ENCODE measurements around the gene TBATA. TPM values are rescaled to one million over a fixed set of nuclear protein-coding genes. Genes with fewer than 3 reads are reported as not detected.

TBATA gene
- total and polyA plus RNA-seq, 2 of the 8 experiments (the other 6 are each of a cell fraction or from before 2014, with no cell fraction given), result not detected

GRCh38 chr10:70805619-70806215 lies 20.5 kb upstream of the TBATA start:
- FAIRE-seq, result no peak
- 95% methylated on average over 3 of the region's 3 CpGs; no CpG with 5 or more reads in 1 of the 2 experiments for WGBS, 2 experiments (ENCODE audit: extremely low coverage in 1 of 2, insufficient coverage in 1 of 2, insufficient read length in 1 of 2, insufficient replicate concordance in 2 of 2, low coverage in 1 of 2, low lambda C conversion rate in 2 of 2, missing lambda C conversion rate in 1 of 2)

More at GRCh38 chr10:70805619-70806215, 20.5 kb upstream of the TBATA start:
- H2BK5ac ChIP-seq (ENCODE audit: low read depth, low read length), result no peak overlapping the region
- H3K9me3 ChIP-seq (ENCODE audit: insufficient read depth in 2 of 2, low read depth in 1 of 2, low read length in 1 of 2), result no peaks in the 10 kb centered on the region
- H2AFZ ChIP-seq (ENCODE audit: low read length), result no peak overlapping the region
- no peak overlapping the region for H4K91ac ChIP-seq (replicated peaks; ENCODE audit: insufficient read length, low read length)
- ChIA-PET POLR2A (ENCODE audit: partially characterized antibody) (no interaction called here), CTCF (ENCODE audit: partially characterized antibody) (interaction anchor here (0.7 to 1.8 kb wide), 3 partner anchors 9 to 1255 kb away, joined by 3 to 6 read pairs (median 4); partner anchors contain the start of gene SGPL1)
- no peak overlapping the region for H4K8ac ChIP-seq (ENCODE audit: extremely low read depth, insufficient read depth, low read length)
- DNase-seq (ENCODE audit: low read depth in 1 of 2, low spot score in 2 of 2), result no peak
- peaks cover 0 to 5% (median under 1%) of the 10 kb centered on the region in 4 experiments; a peak in 3 of 7 replicates for H3K4me1 ChIP-seq (replicated peaks in 1 of 4; ENCODE audit: control insufficient read depth in 3 of 4, insufficient read depth in 4 of 4, low read length in 3 of 4)
- H3K36me3 ChIP-seq (ENCODE audit: control insufficient read depth in 2 of 4, insufficient read depth in 4 of 4, low read length in 3 of 4), result no peaks in the 10 kb centered on the region
- H3K9ac ChIP-seq (replicated peaks in 1 of 4; ENCODE audit: extremely low read depth in 1 of 4, low read depth in 3 of 4, low read length in 3 of 4), result no peak overlapping the region
- H3K18ac ChIP-seq (ENCODE audit: extremely low read depth, low read length), result no peak overlapping the region
- no peak overlapping the region for H2BK15ac ChIP-seq (ENCODE audit: low read length)
- H3K14ac ChIP-seq (ENCODE audit: insufficient read length), result no peak overlapping the region
- H3K23me2 ChIP-seq (ENCODE audit: low read depth, low read length), result no peaks in the 10 kb centered on the region; the same call in 1 of the 2 replicates
- no peak overlapping the region for H3K4ac ChIP-seq (replicated peaks; ENCODE audit: insufficient read length, low read depth, low read length)
- TF ChIP-seq SUZ12 (IDR thresholded peaks at IDR 0.05; ENCODE audit: low read length), result no peak
- no peak for TF ChIP-seq ATF2 (IDR thresholded peaks at IDR 0.05; ENCODE audit: low read length)
- no peak for TF ChIP-seq EGR1 (IDR thresholded peaks at IDR 0.05; ENCODE audit: borderline replicate concordance, low read depth, low read length)
- no peak for TF ChIP-seq EP300 (IDR thresholded peaks at IDR 0.05; ENCODE audit: borderline replicate concordance in 1 of 2, low read depth in 2 of 2, low read length in 2 of 2)
- no peak overlapping the region for H3K4me2 ChIP-seq (ENCODE audit: insufficient read depth in 1 of 2, low read depth in 2 of 2, low read length in 2 of 2)
- no peaks in the 10 kb centered on the region for H3K79me1 ChIP-seq (ENCODE audit: low read depth, low read length)
- H2BK120ac ChIP-seq (replicated peaks; ENCODE audit: low read depth, low read length), result no peak overlapping the region
- no peaks in the 10 kb centered on the region for H3K79me2 ChIP-seq (ENCODE audit: control insufficient read depth in 1 of 2, insufficient read depth in 2 of 2, low read length in 2 of 2)
- no peak overlapping the region for H2BK12ac ChIP-seq (ENCODE audit: low read depth, low read length)
- no peak overlapping the region for H4K5ac ChIP-seq (ENCODE audit: insufficient read length, low read depth, low read length)
- H3K56ac ChIP-seq (replicated peaks; ENCODE audit: insufficient read length, low read depth, low read length), result no peak overlapping the region
- H3K27ac ChIP-seq (ENCODE audit: low read depth, low read length), result no peak overlapping the region
- no peak overlapping the region for H3K23ac ChIP-seq (ENCODE audit: insufficient read length)
- H3K27me3 ChIP-seq (replicated peaks in 1 of 4; ENCODE audit: control insufficient read depth in 3 of 4, extremely low read depth in 1 of 4, insufficient read depth in 3 of 4, low read length in 3 of 4), result no peaks in the 10 kb centered on the region; a peak in 1 of 7 replicates
- no peaks in the 10 kb centered on the region for H4K20me1 ChIP-seq (replicated peaks in 1 of 2; ENCODE audit: control insufficient read depth in 1 of 2, insufficient read depth in 2 of 2, low read length in 2 of 2)
- no peak overlapping the region for H2AK5ac ChIP-seq (ENCODE audit: low read depth, low read length)
- H3K4me3 ChIP-seq (ENCODE audit: extremely low read depth in 1 of 4, insufficient read depth in 2 of 4, low read depth in 3 of 4, low read length in 4 of 4), result no peak overlapping the region
- H2BK20ac ChIP-seq (ENCODE audit: low read length), result no peak overlapping the region

All from H1 (cell line).